HepG2 (cell line): ENCODE measurements around the gene OPN3. TPM values are rescaled to one million over a fixed set of nuclear protein-coding genes. Genes with fewer than 3 reads are reported as not detected.

Experiments
- ATAC-seq: fragments of 200-7000 bp; cut with Tn5 transposase; 3 replicates; pipeline ENCODE4 v1.9.1; 2020; ENCODE audit warnings: mild to moderate bottlenecking, moderate library complexity
- BruUV-seq: library from RNA; stranded (reverse); fragments of 400-500 nt; replicated peaks from 2 replicates; lab custom pipeline; 2021; lab: Mats Ljungman, UMichigan
- CTCF ChIA-PET: fragments of 300-600 bp; formaldehyde crosslinking; extraction: SDS; loops from one replicate; lab custom pipeline; 2021; ENCODE audit warnings: low total read pairs, inconsistent platforms, low intra/inter-chr PET ratio; lab: Yijun Ruan, JAX
- POLR2A ChIA-PET: fragments of 350-600 bp; sonication (Branson Sonifier 250); formaldehyde crosslinking; loops from one replicate; lab custom pipeline; 2020; ENCODE audit warnings: antibody characterized with exemption, inconsistent platforms; lab: Yijun Ruan, JAX
- DNase-seq: peaks from one replicate; pipeline ENCODE4 v3.0.0-alpha.2; 2015; ENCODE audit warnings: low spot score
- FAIRE-seq: peaks from 3 replicates; lab custom pipeline; 2011; peaks lifted over from hg19 to GRCh38; lab: Jason Lieb, UNC
- H2AFZ ChIP-seq: one replicate; pipeline ENCODE4 v1.6.1; 2011; ENCODE audit warnings: low read length, inconsistent platforms
- H3K27ac ChIP-seq: fragments of 300-600 bp; 3 replicates; pipeline ENCODE4 v1.8.0; 2011; ENCODE audit warnings: mixed run types, mild to moderate bottlenecking, mixed read lengths, low read length, inconsistent platforms; ENCODE audit not compliant: insufficient read depth; ENCODE audit errors: extremely low read length
- H3K27me3 ChIP-seq, 2 experiments: fragments of 200-600 bp in 1 of 2; 2 replicates in 1 of 2; 3 replicates in 1 of 2; pipeline versions ENCODE4 v1.6.0 to v1.8.0; 2011; ENCODE audit warnings: low read length in 2 of 2, mild to moderate bottlenecking in 2 of 2, moderate library complexity in 2 of 2, inconsistent platforms in 1 of 2; ENCODE audit not compliant: insufficient read depth in 2 of 2, control insufficient read depth in 1 of 2
- H3K36me3 ChIP-seq, 2 experiments: fragments of 200-600 bp in 1 of 2; replicated peaks in 1 of 2; 2 replicates in 1 of 2; 3 replicates in 1 of 2; pipeline versions ENCODE4 v1.5.1 to v1.8.0; 2011; ENCODE audit warnings: low read length in 2 of 2, inconsistent platforms in 1 of 2; ENCODE audit not compliant: insufficient read depth in 2 of 2, control insufficient read depth in 1 of 2
- H3K4me1 ChIP-seq: 2 replicates; pipeline ENCODE4 v1.5.1; 2012; ENCODE audit warnings: low read length, inconsistent platforms; ENCODE audit not compliant: insufficient read depth
- H3K4me2 ChIP-seq: 2 replicates; pipeline ENCODE4 v1.6.0; 2011; ENCODE audit warnings: low read depth, low read length, inconsistent platforms
- H3K4me3 ChIP-seq, 3 experiments: fragments of 200-600 bp in 1 of 3; sonication (generic), shearing (Covaris generic) in 1 of 3; replicated peaks in 1 of 3; 2 replicates each; pipeline ENCODE4 v1.5.1; 2011 to 2016; ENCODE audit warnings: low read length in 3 of 3, inconsistent platforms in 2 of 3, low read depth in 2 of 3, mild to moderate bottlenecking in 2 of 3, control low read depth in 1 of 3, mixed read lengths in 1 of 3; ENCODE audit not compliant: insufficient read depth in 1 of 3
- H3K79me2 ChIP-seq: one replicate; pipeline ENCODE4 v1.6.1; 2011; ENCODE audit warnings: low read length, inconsistent platforms; ENCODE audit not compliant: insufficient read depth
- H3K9ac ChIP-seq: 2 replicates; pipeline ENCODE4 v1.6.0; 2011; ENCODE audit warnings: mild to moderate bottlenecking, low read depth, low read length, inconsistent platforms; ENCODE audit not compliant: insufficient read depth
- H3K9me3 ChIP-seq: 2 replicates; pipeline ENCODE4 v1.5.1; 2012; ENCODE audit warnings: mild to moderate bottlenecking, low read length
- H4K20me1 ChIP-seq: 2 replicates; pipeline ENCODE4 v1.6.0; 2011; ENCODE audit warnings: inconsistent platforms, mild to moderate bottlenecking, low read length, moderate library complexity; ENCODE audit not compliant: insufficient read depth
- ATRX ChIP-seq: sonication (generic); formaldehyde crosslinking; IDR thresholded peaks from 2 replicates; pipeline ENCODE4 v1.4.0; 2020; ENCODE audit warnings: missing genetic modification reagents, borderline replicate concordance
- DNMT1 ChIP-seq: sonication (generic); formaldehyde crosslinking; IDR thresholded peaks from 2 replicates; pipeline ENCODE4 v1.5.1; 2020; ENCODE audit warnings: mild to moderate bottlenecking, missing genetic modification reagents
- FOXP1 ChIP-seq, 2 experiments: fragments of 450-650 bp in 1 of 2; IDR thresholded peaks; 2 replicates each; pipeline ENCODE4 v1.6.1; 2017 to 2018; ENCODE audit warnings: antibody characterized with exemption in 1 of 2
- KLF11 ChIP-seq: IDR thresholded peaks from 2 replicates; pipeline ENCODE4 v1.6.1; 2016; ENCODE audit warnings: missing compliant biosample characterization
- STAT5B ChIP-seq: sonication (generic); formaldehyde crosslinking; IDR thresholded peaks from 2 replicates; pipeline ENCODE4 v1.4.0; 2020; ENCODE audit warnings: missing genetic modification reagents
- TAF1 ChIP-seq: sonication (generic); formaldehyde crosslinking; IDR thresholded peaks from 2 replicates; pipeline ENCODE4 v1.4.0; 2020; ENCODE audit warnings: missing genetic modification reagents
- ZNF337 ChIP-seq: sonication (generic); formaldehyde crosslinking; IDR thresholded peaks from 2 replicates; pipeline ENCODE4 v1.5.1; 2020; ENCODE audit warnings: missing genetic modification reagents, low read depth, mild to moderate bottlenecking, borderline replicate concordance
- ZNF441 ChIP-seq: sonication (generic); formaldehyde crosslinking; IDR thresholded peaks from 2 replicates; pipeline ENCODE4 v1.7.0; 2021; ENCODE audit warnings: missing genetic modification reagents, borderline replicate concordance
- ZNF703 ChIP-seq: sonication (generic); formaldehyde crosslinking; IDR thresholded peaks from 2 replicates; pipeline ENCODE4 v1.5.1; 2020; ENCODE audit warnings: missing genetic modification reagents, mild to moderate bottlenecking, moderate library complexity, borderline replicate concordance
- ZSCAN9 ChIP-seq: IDR thresholded peaks from 2 replicates; pipeline ENCODE4 v1.6.1; 2016; ENCODE audit warnings: borderline replicate concordance
- in situ Hi-C: cut with HindIII; loops from 2 replicates; pipeline ENCODE4 v1.10.0; 2017; ENCODE audit warnings: low pct_unique_long_range_greater_than_20kb; ENCODE audit not compliant: extremely low pct_ligation_motif_present
- intact Hi-C: fragments of 100-400 bp; cut with micrococcal nuclease; formaldehyde crosslinking; loops from one replicate; pipeline ENCODE4 v1.10.0; 2022; ENCODE audit not compliant: unreplicated experiment
- polyA plus RNA-seq, 8 experiments: library from polyadenylated mRNA; depleted of rRNA in 3 of 8; stranded (reverse) in 7 of 8; unstranded in 1 of 8; fragments of >200 nt; fragmentation: Illumina TruSeq in 4 of 8; extraction: Trizol in 4 of 8; gene quantifications; 2 replicates each; pipeline versions ENCODE4 v1.2.1 to v1.2.3, GENCODE V29; 2011 to 2016; ENCODE audit warnings: low read depth in 4 of 8, missing spikeins in 1 of 8, mixed read lengths in 1 of 8; ENCODE audit not compliant: insufficient read depth in 1 of 8
- total RNA-seq, 5 experiments: library from RNA; depleted of rRNA; stranded (reverse); fragments of >200 nt; fragmentation: Illumina TruSeq; extraction: Trizol; gene quantifications; 2 replicates each; pipeline ENCODE4 v1.2.3, GENCODE V29; 2016; ENCODE audit warnings: low read depth in 1 of 5
- TF ChIP-seq, protein P1 (sequence below): sonication (generic); formaldehyde crosslinking; IDR thresholded peaks from 2 replicates; pipeline ENCODE4 v1.4.0; 2020; ENCODE audit warnings: mild to moderate bottlenecking, missing genetic modification reagents
- TF ChIP-seq, protein P2 (sequence below): IDR thresholded peaks from 2 replicates; pipeline ENCODE4 v1.6.1; 2018; ENCODE audit warnings: missing genetic modification reagents
- TF ChIP-seq, protein P3 (sequence below): sonication (generic); formaldehyde crosslinking; IDR thresholded peaks from 2 replicates; pipeline ENCODE4 v1.9.0; 2022; ENCODE audit warnings: low read depth, missing genetic modification reagents
- TF ChIP-seq, protein P4 (sequence below): sonication (generic); formaldehyde crosslinking; IDR thresholded peaks from 2 replicates; pipeline ENCODE4 v1.4.0; 2020; ENCODE audit warnings: mild to moderate bottlenecking, missing genetic modification reagents

Gene OPN3
- total and polyA plus RNA-seq, 2 of the 13 experiments (the other 11 are each of a cell fraction or from before 2014, with no cell fraction given) = 17.4 to 23.0 TPM

DNA sequence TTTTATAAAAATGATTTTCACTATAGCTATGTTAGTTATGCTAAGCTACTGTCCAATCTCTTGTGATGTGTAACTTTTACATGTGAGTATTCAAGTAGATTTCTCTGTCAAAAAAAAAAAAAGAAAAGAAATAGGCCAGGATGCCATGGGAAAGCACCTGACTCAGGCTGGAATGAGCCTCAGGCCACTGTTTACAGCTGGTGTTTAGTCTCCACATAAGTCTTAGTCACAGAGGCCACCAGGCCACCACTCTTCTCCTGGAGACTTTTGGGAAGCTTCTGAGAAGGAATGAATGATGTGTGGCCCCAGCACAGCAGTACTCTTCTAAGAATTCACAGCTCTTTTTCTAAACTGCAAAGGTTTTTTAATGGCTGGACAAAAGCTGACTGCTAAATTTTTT, 48.9 kb downstream of the OPN3 start:
- DNase-seq (no peak), FAIRE-seq (no peak), ATAC-seq (no peak)
- Histone ChIP-seq H4K20me1 (no peaks in the 10 kb centered on the region), H3K27ac (no peak overlapping the region), H3K9me3 (no peaks in the 10 kb centered on the region), H3K27me3 (no peaks in the 10 kb centered on the region), H3K9ac (no peak overlapping the region), H3K36me3 (no peaks in the 10 kb centered on the region; a peak in 1 of 5 replicates), H3K4me2 (no peak overlapping the region), H3K79me2 (no peaks in the 10 kb centered on the region), H2AFZ (no peak overlapping the region), H3K4me3 (no peak overlapping the region), H3K4me1 (no peaks in the 10 kb centered on the region)
- intact Hi-C loops = no loop called here
- POLR2A ChIA-PET = no interaction called here
- no TSS peak for BruUV-seq
- in situ Hi-C loops = no loop called here
- CTCF ChIA-PET = no interaction called here
- TF ChIP-seq ZNF337 (CRISPR knock-in tag) (no peak), FOXP1 (IDR thresholded peaks at IDR 0.05) (no peak), FOXP1 (CRISPR knock-in tag; IDR thresholded peaks at IDR 0.05) (no peak), ZSCAN9 (CRISPR knock-in tag) (no peak), ATRX (CRISPR knock-in tag) (no peak), ZNF441 (CRISPR knock-in tag) (no peak), DNMT1 (no peak), STAT5B (CRISPR knock-in tag) (no peak), TAF1 (no peak), ZNF703 (CRISPR knock-in tag) (no peak), KLF11 (CRISPR knock-in tag) (no peak)
- TF ChIP-seq, protein P1, sequence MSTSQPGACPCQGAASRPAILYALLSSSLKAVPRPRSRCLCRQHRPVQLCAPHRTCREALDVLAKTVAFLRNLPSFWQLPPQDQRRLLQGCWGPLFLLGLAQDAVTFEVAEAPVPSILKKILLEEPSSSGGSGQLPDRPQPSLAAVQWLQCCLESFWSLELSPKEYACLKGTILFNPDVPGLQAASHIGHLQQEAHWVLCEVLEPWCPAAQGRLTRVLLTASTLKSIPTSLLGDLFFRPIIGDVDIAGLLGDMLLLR (CRISPR knock-in tag) = no peak
- TF ChIP-seq, protein P2, sequence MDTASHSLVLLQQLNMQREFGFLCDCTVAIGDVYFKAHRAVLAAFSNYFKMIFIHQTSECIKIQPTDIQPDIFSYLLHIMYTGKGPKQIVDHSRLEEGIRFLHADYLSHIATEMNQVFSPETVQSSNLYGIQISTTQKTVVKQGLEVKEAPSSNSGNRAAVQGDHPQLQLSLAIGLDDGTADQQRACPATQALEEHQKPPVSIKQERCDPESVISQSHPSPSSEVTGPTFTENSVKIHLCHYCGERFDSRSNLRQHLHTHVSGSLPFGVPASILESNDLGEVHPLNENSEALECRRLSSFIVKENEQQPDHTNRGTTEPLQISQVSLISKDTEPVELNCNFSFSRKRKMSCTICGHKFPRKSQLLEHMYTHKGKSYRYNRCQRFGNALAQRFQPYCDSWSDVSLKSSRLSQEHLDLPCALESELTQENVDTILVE (CRISPR knock-in tag) = no peak
- TF ChIP-seq, protein P3, sequence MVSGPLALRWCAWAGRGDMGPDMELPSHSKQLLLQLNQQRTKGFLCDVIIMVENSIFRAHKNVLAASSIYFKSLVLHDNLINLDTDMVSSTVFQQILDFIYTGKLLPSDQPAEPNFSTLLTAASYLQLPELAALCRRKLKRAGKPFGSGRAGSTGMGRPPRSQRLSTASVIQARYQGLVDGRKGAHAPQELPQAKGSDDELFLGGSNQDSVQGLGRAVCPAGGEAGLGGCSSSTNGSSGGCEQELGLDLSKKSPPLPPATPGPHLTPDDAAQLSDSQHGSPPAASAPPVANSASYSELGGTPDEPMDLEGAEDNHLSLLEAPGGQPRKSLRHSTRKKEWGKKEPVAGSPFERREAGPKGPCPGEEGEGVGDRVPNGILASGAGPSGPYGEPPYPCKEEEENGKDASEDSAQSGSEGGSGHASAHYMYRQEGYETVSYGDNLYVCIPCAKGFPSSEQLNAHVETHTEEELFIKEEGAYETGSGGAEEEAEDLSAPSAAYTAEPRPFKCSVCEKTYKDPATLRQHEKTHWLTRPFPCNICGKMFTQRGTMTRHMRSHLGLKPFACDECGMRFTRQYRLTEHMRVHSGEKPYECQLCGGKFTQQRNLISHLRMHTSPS (CRISPR knock-in tag) = no peak
- TF ChIP-seq, protein P4, sequence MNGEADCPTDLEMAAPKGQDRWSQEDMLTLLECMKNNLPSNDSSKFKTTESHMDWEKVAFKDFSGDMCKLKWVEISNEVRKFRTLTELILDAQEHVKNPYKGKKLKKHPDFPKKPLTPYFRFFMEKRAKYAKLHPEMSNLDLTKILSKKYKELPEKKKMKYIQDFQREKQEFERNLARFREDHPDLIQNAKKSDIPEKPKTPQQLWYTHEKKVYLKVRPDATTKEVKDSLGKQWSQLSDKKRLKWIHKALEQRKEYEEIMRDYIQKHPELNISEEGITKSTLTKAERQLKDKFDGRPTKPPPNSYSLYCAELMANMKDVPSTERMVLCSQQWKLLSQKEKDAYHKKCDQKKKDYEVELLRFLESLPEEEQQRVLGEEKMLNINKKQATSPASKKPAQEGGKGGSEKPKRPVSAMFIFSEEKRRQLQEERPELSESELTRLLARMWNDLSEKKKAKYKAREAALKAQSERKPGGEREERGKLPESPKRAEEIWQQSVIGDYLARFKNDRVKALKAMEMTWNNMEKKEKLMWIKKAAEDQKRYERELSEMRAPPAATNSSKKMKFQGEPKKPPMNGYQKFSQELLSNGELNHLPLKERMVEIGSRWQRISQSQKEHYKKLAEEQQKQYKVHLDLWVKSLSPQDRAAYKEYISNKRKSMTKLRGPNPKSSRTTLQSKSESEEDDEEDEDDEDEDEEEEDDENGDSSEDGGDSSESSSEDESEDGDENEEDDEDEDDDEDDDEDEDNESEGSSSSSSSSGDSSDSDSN (CRISPR knock-in tag) = no peak
